Kidney epithelial cell (primary cell): ENCODE measurements around the gene ANKZF1. TPM values are rescaled to one million over a fixed set of nuclear protein-coding genes. Genes with fewer than 3 reads are reported as not detected.
"Not testable (repeated sequence)": the region's sequence is repeated elsewhere in the genome, so short reads cannot be mapped to it uniquely, and the experiment has no call there.

Source experiments
- DNase-seq: peaks from one replicate; pipeline ENCODE4 v3.0.0-alpha.2; 2010; ENCODE audit warnings: low read depth
- H3K27me3 ChIP-seq: 2 replicates; pipeline ENCODE4 v1.6.0; 2011; ENCODE audit warnings: low read length; ENCODE audit not compliant: control insufficient read depth, insufficient read depth
- H3K36me3 ChIP-seq: 2 replicates; pipeline ENCODE4 v1.5.1; 2011; ENCODE audit warnings: low read length; ENCODE audit not compliant: control insufficient read depth, insufficient read depth
- H3K4me3 ChIP-seq: 2 replicates; pipeline ENCODE4 v1.5.1; 2011; ENCODE audit warnings: low read depth, mild to moderate bottlenecking, control low read depth, low read length
- CTCF ChIP-seq: IDR thresholded peaks from 2 replicates; pipeline ENCODE4 v1.5.1; 2011; ENCODE audit warnings: mild to moderate bottlenecking, moderate library complexity, low read length, control low read depth, inconsistent platforms; ENCODE audit not compliant: insufficient read depth, poor library complexity, severe bottlenecking
- total RNA-seq: library from RNA; depleted of rRNA; stranded (reverse); fragments of >200 nt; gene quantifications from 2 replicates; pipeline ENCODE4 v1.2.3, GENCODE V29; 2015

ANKZF1 gene
- total RNA-seq, 1 donor from 2014 or later = 52.3 TPM

GRCh38 chr2:219252084-219252483 lies 22.5 kb downstream of the ANKZF1 start:
- TF ChIP-seq CTCF = no peak
- Histone ChIP-seq H3K36me3 (no peaks in the 10 kb centered on the region), H3K4me3 (peak overlapping the region; percentile 58), H3K27me3 (peaks cover 9% of the 10 kb centered on the region)
- DNase-seq = no peak

GRCh38 chr2:219252570-219252899 lies 22.9 kb downstream of the ANKZF1 start:
- no peak for TF ChIP-seq CTCF
- no peaks in the 10 kb centered on the region for H3K36me3 ChIP-seq
- no peak for DNase-seq
- peaks cover 9% of the 10 kb centered on the region for H3K27me3 ChIP-seq
- peak overlapping the region; percentile 58 for H3K4me3 ChIP-seq

GRCh38 chr2:219252900-219253752 lies 23.5 kb downstream of the ANKZF1 start, which contains the start of gene TUBA4B:
TUBA4B (plus strand) TSS chr2:219253243; CDS start chr2:219253408, 165 bp downstream.
- no peaks in the 10 kb centered on the region for H3K36me3 ChIP-seq
- TF ChIP-seq CTCF = no peak
- peaks cover 9% of the 10 kb centered on the region for H3K27me3 ChIP-seq
- peak within 1 kb of the TSS; percentile 58 for H3K4me3 ChIP-seq
- DNase-seq = no peak

- no peak for DNase-seq
- peaks cover 9% of the 10 kb centered on the region for H3K27me3 ChIP-seq
- no peak for TF ChIP-seq CTCF
These were observed 24.4 kb downstream of the ANKZF1 start, which contains the start of gene TUBA4A for GRCh38 chr2:219253753-219254589. TUBA4A (minus strand) TSS chr2:219253918; CDS start chr2:219253858, 60 bp downstream.

GRCh38 chr2:219254590-219255201 lies 25.1 kb downstream of the ANKZF1 start:
- H3K27me3 ChIP-seq = peaks cover 9% of the 10 kb centered on the region
- H3K36me3 ChIP-seq = no peaks in the 10 kb centered on the region
- DNase-seq = no peak
- TF ChIP-seq CTCF = no peak
- H3K4me3 ChIP-seq = peak overlapping the region; percentile 58

More at GRCh38 chr2:219253753-219254589, 24.4 kb downstream of the ANKZF1 start, which contains the start of gene TUBA4A:
- H3K36me3 ChIP-seq = no peaks in the 10 kb centered on the region
- peak within 1 kb of the TSS; percentile 58 for H3K4me3 ChIP-seq

GRCh38 chr2:219258942-219259341 lies 29.3 kb downstream of the ANKZF1 start:
- H3K27me3 ChIP-seq, DNase-seq, H3K4me3 ChIP-seq, H3K36me3 ChIP-seq: not testable (repeated sequence)
